NCI-H146 (cell line): ENCODE measurements around the gene PLXND1.

Source experiments
- DNase-seq: peaks from one replicate; lab custom pipeline; 2025; lab: John Stamatoyannopoulos, UW

Gene PLXND1

DNA sequence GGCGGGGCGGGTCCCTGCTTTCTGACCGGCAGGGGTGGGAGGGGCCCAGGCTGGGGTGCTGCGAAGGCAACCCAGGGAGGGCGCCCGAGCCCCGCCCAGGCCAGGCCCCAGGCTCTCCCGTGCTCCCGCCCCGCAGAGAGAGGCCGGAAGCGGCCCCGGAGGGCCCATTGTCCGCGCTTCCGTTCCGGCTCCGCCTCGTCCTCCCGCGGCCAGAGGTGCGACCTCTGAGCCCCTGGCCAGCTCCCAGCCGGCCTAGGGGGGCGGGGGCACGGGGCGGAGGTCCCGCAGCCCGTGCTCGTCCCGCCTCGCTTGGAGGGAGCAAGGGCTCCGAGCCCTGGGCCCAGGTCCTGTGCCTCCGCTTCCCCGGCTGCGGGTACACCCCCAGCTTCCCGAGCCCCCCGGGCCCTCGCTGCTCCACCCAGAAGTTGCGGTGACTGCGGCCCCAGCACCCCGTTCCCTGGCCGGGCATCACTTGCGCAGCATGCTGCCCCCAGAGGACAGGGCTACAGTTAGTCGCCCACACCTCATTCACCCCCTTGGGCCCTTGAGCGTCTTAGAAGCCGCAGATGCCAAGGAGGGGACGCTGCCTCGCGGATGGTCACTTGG is 20.4 kb upstream of the PLXND1 start:
- peak; percentile 97 for DNase-seq

DNA sequence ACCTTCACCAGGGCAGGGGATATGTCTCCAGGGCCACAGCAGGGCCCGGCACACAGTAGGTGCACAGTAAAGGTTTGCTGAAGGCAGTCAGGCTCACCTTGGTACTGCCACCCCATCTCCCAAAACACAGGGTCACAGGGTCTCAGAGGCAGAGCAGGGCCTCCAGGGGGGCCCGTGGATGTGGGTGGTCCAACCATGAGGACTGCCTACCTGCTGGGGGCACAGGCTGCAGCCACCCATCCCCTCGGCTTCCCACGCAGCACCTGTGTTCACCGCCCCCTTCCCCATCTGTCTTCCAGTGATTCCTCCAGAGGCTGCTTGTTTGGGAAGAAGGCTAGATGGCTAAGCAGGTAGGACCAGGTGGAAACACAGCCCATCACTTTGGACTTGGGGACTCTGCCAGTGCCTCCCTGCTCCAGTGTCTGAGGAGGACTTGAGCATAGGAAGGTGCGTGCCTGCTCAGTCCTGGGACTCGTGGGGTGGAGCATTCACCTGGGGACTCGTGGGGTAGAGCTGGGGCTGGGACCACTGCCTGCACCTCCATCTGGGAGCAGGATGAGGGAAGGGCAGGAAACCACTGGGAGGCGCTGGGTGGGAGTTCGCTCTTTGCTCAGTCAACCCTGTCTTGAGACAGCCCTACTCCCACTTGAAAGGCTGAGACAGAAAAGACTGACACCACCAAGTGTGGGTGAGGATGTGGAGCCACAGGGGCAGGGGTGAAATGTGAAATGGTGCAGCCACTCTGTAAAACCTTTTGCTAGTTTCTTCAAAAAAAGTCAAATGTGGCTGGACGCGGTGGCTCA is 18.8 kb upstream of the PLXND1 start:
- DNase-seq = peak; percentile 39

DNA sequence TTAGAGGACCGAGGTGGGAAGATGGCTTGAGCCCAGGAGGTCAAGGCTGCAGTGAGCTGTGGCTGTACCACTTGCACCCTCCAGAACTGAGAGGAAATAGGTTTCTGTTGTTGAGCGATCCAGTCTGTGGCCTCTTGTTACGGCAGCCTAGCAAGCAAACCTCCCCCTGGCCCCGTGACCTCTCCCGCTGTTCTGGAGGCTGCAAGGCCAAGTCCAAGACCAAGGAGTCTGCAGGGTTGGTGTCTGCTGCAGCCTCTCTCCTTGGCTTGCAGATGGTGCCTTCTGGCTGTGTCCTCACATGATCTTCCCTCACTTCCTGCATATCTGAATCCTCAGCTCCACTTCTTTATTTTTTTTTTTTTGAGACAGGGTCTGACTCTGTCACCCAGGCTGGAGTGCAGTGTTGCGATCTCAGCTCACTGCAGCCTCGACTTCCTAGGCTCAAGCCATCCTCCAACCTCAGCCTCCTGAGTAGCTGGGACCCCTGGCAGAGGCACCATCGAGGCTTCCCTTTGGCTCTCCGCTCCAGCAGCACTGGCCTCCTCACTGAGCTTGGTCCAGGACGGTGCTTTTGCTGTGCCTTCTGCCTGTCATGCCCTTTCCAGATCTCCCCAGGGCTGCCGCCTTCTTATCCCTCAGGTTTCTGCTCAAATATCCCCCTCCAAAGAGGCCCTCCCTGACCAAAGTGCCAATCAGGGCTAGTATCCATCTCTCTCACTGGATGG is 18.0 kb upstream of the PLXND1 start:
- DNase-seq = no peak

DNA sequence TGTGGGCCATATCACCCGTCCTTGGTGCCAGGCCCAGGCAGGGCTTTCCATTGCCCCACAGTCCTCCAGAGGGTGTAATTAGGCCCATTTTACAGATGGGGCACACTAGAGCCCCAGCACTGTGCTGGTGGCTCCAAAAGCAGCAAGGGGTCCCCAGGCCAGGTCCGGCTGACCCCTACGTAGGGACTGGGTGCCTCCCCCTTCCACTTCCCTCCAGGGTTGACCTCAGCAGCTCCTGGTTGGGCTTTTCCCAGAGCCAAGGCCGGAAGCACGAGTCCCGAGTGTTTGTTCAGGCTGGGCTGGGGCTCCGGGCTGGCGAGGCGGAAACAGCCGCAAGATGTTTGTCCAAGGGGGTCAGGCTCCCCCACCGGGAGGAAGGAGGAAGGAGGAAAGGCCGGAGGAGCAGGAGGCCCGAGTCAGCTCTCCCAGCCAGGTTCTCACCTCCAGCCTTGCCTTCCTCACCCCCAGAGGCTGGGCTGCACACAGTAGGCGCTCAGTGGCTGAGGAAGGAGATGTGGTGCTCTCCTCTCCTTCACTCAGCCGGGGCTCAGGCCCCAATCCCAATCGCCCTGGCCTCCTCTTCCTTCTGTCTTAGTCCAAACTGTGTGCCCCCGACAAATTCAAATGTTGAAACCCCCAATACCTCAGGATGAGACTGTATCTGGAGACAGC is 17.1 kb upstream of the PLXND1 start:
- peak; percentile 27 for DNase-seq

DNA sequence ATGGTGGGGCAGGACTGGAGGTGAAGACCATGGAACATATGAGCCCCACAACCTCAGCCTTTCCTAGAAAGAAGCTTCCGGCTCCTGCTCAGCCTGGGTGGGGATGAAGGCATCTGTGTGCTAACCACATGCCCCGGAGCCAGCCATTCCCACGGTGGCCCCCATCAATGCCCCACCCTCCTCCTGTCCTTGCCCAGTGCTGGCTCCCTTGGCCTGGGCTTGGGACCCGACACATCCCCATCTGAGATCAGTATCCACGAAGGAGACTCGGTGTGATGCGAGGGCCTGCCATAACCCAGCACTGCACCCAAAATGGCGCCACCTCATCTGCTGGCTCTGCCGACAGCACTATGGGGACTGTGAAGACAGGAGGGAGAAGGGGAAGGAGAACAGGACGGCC is 16.5 kb upstream of the PLXND1 start:
- DNase-seq = no peak

DNA sequence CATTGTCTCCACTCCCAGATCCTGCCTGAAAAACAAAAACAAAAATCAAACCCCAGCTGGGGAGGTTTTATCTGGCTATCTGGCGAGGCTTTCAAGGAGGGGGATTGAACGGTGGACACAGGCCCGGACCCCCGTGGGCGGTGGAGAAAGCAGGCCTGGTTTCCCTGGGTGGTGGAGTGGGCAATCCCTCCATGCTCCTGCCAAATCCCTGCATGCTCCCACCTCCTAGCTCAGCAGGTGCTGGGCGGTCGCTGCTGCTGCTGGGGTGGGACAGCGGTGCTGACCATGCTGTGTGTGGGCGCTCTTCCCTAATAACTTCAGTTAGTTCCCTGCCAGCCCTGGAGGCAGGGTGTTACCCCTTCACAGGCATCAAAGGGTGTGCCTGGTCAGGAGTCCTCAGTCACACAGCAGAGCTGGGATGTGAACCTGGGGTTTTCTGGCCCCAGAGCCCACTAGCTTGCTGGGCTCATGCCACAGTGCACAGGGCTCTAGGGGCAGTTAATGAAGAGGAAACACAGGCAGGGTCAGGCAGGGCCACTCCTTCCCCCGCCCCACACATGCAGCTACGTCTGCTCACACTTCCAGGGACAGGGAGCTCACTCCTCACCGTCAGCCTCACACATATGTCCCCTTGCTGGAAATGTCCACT is 15.9 kb upstream of the PLXND1 start:
- no peak for DNase-seq

DNA sequence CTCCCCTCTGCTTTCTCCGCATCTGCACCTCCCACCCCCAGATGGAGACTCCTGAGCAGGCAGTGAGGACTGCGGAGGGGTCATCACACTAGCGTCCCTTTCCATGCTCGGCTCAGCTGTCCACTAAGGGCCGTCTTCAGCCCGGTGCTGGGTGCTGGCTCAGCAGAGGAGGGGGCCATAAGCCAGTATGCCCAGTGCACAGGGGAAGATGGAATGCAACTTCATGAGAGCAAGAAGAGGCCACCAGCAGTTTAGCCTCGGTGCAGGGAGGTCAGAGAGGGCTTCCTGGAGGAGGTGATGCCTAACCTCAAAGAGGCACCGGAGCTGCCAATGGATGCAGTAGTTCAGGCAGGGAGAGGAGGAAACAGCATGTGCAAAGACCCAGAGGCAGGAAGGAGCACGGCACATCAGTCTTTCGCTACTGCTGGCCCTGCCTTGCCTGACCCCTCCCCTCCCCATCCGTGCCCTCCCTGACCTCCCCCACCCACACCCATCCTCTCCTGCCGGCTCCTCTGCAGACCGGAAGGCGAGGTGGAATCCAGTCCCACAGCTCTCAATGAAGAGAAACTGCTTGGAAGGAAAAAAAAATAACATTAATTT is 15.2 kb upstream of the PLXND1 start:
- DNase-seq = no peak

DNA sequence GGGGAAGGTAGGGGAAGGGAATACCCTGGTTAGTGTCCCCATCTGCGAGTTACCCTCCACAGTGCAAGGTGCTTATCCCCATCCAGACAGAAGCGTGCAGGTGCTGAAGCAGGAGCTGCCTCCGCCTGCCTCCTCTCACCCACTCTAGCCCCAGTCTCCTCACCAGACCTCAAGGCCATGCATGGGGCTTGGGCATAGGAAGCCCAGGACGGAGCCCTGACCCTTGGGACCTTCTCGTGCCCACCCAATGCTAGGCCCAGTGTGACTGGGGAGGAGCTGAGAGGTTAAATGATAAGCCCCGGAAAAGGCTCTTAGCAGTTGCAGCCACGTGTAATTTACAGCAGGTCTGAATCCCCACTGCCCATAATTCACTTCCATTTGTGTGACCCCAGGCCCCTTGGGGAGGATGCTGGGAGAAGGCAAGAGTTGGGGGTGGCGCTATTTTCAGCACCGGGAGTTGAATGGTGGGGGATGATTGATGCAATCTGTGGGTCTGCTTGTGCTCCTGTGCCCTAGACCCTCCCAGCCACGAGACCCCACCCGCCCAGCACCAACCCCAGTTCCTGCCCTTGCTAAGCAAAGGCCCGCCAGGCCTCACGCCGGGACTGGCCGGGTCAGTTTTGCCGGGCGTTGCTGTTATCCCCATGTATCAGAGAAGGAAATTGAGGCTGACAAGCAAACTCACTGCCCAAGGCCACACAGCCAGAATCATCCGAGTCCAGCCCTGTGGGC is 14.5 kb upstream of the PLXND1 start:
- DNase-seq = no peak

DNA sequence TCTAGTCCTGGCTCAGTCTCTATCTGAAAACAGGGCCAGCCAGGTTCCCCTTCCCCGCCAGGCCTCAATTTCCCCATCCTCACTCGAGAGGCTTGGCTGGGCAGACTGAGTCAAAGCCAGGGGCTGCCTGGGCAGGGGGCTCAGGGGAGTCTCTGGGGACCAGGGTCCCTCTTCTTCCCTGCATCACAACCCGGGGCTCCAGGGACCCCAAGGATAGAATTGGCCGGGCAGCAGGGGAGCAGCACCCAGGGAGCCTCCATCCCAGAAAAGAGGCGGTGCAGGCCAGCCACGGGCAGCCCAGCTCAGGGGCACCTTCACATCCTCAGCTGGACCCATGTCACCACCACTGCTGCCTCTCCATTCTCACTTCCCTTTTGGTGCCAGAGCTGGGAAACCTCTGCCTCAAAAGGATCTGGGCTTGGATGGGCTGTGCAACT is 13.3 kb upstream of the PLXND1 start:
- DNase-seq = no peak

DNA sequence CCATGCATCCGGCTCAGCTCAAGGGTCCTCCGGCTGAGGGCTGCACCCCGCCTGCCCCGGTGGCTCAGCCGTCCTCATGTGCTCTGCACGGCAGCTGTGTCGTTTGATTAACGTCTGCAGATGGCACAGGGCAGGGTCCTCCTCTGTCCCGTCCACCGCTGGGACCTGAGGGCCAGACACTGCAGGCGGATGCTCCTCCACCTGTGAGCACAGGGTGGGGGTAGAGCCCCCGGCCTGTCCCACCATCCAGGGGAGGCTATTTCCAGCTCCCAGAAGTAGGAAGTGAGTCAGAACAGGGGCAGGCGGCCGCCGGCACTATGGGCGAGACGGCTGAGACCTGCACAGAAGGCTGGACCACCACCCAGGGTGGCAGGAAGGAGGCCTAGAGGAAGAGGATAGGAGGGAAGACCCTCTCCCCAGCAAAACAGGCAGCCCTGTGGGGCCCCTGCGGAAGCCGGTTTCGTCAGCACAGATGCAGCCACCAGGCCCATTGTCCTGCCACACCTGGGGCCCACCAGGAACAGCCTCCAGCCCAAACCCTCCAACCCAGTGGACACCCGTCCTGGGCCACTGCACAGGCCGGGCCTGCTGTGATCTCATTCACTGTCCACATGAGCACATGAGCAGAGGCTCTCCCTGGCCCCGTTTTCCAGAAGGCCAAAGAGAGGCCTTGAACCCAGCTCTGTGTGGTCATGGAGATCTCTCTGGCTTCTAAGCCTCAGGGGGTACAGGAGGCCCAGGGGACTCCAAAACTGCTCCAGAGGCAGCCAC is 12.6 kb upstream of the PLXND1 start:
- no peak for DNase-seq

DNA sequence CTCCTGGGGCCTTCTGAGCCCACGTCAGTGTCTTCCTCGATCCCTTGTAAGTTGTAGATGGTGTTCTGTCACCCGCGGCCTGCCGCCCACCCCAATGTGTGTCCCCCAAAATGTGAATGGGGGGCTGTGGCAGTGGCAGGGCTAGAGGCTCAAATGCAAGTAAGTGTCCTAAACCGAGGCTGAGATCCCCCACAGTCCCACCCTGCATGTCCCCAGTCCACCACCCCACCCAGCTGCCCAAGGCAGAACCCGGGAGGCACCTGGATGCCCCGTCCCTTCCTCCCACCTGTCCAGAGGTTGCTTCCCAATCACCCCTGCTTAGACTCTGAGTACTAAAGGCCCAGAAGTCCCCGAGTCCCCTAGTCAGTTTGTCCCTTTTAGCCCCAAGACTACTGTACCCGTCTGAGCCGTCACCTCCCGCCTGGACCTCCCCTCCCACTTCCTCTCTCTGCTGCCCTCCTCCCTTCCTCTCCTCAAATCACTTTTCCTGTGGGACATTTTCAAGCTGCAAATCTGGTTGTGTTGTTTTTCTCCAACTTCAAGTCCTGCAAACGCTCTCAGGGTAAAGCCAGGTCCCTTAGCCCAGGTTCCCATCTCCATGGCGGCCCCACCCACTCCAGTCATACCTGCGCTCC is 11.8 kb upstream of the PLXND1 start:
- no peak for DNase-seq

DNA sequence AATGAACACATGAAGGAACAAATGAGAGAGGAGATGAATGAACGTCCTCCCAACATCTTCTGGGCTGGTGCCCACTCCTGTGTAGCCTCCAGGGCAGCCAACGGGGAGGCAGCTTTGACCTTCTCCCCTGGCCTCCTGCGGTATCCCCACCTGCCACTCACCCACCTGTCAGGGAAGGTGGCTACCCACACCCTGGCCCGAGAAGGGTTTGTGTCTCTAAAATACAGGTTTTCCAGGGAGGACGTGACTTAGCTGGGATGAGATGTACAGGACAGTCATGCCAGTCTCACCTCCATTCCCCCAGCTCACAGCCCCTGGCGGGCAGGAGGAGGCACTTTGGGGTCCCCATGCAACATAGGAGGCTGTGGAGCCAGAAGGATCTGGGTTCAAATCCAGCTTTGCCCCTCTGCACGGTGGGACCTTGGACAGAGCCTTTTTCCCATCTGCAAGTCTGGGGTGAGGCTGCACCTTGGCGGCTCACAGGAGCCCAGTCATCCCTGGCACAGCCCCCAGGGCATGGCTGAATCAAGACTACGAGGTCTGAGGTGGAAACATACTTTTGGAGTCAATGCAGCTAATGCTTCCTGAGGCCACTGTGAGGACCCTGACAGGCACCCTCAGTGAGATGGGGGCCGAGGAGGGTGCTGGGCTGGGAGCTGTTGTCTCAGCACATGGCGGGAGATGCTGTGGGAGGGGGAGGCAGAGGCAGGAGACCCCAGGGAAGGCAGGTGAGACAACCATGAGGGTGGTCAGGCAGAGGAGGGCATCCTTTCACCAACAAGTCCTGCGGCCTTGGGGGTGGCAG is 11.1 kb upstream of the PLXND1 start:
- DNase-seq = no peak

DNA sequence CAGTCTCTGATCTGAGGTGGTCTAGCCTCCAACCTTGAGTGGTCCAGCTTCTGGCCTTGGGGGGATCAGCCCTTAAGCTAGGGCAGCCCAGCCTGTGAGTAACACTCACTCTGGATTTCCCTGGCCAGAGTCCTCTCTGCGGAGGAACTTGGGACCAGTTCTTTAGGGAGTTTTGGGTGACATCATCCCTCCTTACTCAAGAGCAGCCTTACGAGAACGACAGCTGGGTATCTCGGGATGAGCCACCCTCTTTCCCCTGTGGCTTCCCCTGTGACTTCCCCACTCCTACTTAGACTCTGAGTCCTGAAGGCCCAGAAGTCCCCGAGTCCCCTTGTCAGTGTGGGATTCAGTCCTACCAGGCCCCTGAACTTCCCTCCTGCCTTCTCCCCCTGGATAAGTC is 10.2 kb upstream of the PLXND1 start:
- no peak for DNase-seq

DNA sequence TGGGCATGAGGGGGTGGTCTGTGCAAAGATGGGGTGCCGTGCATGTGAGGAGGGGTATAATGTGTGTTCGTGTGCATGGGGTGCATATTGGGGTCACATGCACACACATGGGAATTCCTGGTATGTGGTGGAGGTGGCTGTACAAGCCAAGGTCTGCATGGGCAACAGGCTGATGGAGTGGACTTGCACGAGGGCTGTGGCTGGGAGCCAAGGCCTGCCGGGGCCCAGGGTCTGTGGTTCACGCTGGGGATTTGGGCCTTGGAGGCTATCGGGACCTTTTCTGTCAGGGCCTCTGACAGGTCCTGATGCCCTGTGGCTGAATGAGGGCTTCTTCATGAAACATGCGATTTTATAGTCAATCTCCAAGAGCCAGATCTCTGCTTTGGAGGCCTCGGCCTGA is 9.8 kb upstream of the PLXND1 start:
- no peak for DNase-seq

DNA sequence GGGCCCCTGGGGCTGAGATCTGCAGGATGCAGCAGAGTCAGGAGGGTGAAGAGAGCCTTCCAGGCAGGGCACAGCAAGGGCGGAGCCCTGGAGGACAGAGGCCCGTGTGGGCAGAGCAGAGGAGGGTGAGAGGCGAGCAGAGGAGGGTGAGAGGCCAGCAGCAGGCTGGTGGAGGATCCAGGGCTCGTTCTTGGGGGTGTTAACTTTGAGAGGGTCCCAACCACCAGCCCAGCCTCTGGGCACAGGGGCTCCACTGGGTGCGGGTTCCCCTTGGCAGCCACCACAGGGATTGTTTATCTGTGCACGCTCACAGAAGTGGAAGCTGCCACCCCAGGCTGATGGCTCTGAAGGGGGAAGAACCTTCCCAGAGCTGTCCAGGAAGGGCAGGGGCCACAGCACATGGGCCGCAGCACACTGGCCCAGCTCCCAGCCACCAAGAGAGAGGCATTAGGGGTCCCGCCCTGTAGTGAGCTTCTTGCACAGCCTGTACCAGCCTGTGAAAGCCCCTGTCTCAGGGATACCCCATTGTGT is 9.3 kb upstream of the PLXND1 start:
- DNase-seq = no peak

DNA sequence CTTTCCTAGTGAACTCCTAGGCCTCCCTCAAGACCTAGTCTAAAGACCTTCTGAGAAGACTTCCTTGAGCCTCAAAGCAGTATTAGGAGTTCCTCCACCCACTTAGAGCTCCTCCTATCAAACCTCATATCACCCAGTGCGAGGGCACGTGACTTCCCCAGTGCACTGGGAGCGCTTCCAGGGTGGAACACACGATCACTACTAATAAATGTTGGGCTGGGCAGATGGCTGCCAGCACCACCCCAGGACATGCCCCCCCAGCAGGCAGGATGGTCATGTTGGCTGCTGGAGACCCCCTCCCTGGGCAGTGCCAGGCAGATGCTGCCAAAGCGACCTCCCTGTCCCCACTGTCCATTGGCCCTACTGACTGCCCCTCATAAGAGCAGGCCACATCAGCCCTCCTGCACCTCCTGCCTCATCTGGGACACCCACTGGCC is 8.5 kb upstream of the PLXND1 start:
- no peak for DNase-seq

DNA sequence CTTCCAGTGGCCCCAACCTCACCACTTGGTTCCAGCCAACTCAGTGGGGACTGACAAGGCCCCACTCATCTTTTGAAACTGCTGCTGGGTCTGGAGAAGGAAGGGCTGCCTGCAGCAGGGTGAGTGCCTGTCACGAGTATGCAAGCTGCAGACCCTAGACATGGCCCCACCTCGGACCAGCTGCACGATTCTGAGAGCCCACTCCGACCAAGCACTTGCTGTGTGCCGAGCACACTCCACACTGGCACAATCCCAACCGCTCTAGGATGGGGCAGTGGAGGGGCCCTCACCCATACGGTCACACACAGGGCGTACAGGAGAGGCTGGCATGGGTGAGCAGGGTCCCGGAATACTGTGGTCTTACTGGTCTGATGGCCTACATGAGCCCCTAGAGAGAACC is 8.0 kb upstream of the PLXND1 start:
- DNase-seq = no peak

DNA sequence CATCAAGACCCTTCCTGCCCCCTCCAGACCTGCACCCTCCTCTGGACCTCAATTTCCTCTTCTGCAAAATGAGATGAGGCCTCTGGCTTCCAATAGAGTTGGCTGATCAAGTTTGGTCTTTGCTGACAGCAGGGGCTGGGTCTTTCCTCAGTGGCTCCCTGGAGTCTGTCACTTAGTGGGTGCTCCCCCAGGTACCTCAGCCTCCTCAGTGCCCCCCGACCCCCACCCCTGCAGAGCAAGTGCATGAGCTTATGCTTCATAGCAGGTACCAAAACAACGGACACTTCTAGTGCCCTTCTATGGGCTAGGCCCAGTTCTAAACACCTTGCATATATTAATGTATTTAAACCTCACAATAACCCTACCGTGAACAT is 6.9 kb upstream of the PLXND1 start:
- DNase-seq = no peak
